Ovary (tissue), 3 donors: Measurements from ENCODE around the gene CEP85.

Experiments used
- CTCF ChIP-seq, 3 donors: fragments of 450-650 bp in 2 of 3; fragments of 200-600 bp in 1 of 3; IDR thresholded peaks; one replicate each; pipeline versions ENCODE4 v1.5.1 to v1.8.0; 2016 to 2022; ENCODE audit warnings: antibody characterized with exemption in 3 of 3, mild to moderate bottlenecking in 1 of 3
- EP300 ChIP-seq: sonication (generic); formaldehyde crosslinking; IDR thresholded peaks from one replicate; pipeline ENCODE4 v1.6.1; 2017; ENCODE audit warnings: antibody characterized with exemption
- POLR2A ChIP-seq: fragments of 450-650 bp; IDR thresholded peaks from one replicate; pipeline ENCODE4 v1.6.1; 2017; ENCODE audit warnings: antibody characterized with exemption, mild to moderate bottlenecking, moderate library complexity
- donor health status: DM: no; HTN: no; CAD: no.

- TF ChIP-seq CTCF (IDR thresholded peaks at IDR 0.05) (no peak), POLR2A (no peak), EP300 (no peak)
These were observed 40.9 kb downstream of the CEP85 start for GRCh38 chr1:26274801-26275425.
